AG09319 (cell line): ENCODE results near the gene CASZ1.

ENCODE experiments used
- DNase-seq: peaks from one replicate; pipeline ENCODE4 v3.0.0-alpha.2; 2010; ENCODE audit warnings: low read depth; ENCODE audit errors: extremely low read depth
- CTCF ChIP-seq: IDR thresholded peaks from 2 replicates; pipeline ENCODE4 v1.5.1; 2011; ENCODE audit warnings: low read depth, mild to moderate bottlenecking, inconsistent platforms, low read length, moderate library complexity

Gene CASZ1

DNA sequence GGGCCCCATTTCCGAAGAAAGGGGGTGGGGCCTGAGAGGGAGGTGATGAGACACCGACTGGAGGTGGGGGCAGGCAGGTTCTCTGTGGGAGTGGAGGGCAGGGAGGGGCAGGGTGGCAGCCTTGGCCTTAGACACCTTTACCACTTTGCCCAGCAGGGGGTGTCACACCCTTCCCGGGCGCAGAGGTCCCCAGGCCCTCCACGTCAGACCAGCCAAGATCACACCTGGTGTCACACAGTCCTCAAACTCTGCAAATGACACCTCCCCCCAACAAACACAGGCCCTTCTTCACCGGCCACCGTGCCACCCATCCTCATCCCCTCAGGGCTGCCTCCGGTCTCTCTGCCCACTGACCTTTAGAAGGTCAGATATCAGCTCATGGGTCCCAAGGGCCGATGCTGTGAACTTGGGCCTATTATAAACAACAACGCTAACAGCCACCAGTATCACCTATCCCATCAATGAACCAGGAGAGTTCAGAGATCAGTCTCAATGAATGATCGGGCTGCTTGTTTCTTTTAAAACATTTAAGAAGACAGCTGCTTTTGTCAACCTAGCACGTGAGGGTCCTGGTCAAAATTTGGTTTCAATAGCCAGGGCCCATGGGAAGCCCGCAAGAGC lies 103.9 kb downstream of the CASZ1 start:
- no peak for DNase-seq
- no peak; the same call in 1 of the 2 replicates for TF ChIP-seq CTCF

DNA sequence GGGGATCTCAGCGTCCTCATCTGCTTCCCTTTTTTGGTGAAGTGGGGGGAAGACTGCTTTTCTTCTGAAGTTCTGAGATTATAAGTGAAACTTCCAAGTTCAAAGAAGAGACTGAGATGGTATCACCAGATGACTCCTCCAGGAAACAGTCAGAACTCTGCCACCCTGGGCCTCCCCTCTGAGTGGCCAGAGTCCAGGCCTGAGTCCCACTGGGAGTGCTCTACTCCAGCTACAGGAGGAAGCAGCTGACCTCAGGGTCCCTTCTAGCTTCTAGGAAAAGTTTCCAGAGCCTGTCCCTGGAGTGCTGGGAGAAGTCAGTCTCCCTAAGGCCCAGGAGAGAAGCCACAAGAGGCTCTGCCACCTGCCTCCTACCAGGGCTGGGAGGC lies 104.7 kb downstream of the CASZ1 start:
- DNase-seq: no peak
- no peak for TF ChIP-seq CTCF

DNA sequence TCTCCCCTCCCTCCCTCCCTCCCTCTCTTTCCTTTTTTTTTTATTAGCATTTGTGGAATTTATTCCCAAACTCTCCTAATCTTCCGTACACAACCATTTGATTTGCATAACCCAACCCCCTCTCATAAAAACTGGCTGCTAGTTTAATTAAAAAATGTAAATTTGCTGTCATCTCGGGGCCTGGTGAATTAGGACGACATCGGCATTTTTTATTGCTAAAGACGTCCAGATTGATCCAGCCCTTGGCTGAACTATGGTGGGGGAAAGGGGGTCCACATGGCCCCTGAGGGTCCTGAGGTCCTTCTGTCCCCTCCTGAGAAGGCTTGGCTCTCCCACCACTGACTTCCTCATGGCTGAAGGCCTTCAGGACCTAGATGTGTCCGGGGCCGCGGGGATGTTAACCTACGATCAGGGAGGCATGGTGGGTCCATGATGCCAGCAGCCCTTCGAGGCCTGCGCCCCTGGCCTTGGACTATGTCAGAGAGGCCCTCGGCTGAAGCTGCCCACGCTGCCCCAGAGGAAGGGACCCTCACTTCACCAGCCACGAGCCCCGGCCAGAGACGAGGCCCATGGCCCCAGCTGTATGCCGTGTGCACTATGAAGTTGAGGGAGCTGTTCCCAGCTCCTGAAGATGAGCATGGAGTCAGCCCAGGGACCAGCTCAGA lies 105.2 kb downstream of the CASZ1 start:
- DNase-seq: no peak
- TF ChIP-seq CTCF: no peak

GRCh38 chr1:10690484-10690883 lies 106.0 kb downstream of the CASZ1 start:
- no peak for DNase-seq
- no peak for TF ChIP-seq CTCF

DNA sequence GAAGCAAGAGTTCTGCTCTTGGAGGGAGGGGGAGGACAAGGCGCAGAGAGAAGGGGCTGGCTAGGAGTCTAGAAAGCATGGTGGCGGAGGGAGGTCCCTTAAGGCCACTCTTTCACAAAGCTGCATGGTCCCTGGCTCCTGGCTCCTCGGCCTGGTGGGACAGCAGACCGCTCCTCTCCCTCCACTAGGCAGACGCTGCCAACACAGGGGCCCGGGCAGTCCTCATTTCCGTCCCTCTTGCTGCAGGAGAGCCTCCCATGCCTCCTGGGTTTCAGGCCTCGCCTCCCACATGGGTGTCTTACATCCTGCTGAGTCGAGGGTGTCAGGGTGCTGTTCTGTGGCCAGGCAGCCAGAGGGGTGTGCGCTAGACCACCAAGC lies 108.0 kb downstream of the CASZ1 start:
- no peak for DNase-seq

GRCh38 chr1:10687782-10688408 lies 108.6 kb downstream of the CASZ1 start:
- no peak for TF ChIP-seq CTCF
- no peak for DNase-seq

More for the DNA sequence above, 108.0 kb downstream of the CASZ1 start:
- no peak for TF ChIP-seq CTCF

DNA sequence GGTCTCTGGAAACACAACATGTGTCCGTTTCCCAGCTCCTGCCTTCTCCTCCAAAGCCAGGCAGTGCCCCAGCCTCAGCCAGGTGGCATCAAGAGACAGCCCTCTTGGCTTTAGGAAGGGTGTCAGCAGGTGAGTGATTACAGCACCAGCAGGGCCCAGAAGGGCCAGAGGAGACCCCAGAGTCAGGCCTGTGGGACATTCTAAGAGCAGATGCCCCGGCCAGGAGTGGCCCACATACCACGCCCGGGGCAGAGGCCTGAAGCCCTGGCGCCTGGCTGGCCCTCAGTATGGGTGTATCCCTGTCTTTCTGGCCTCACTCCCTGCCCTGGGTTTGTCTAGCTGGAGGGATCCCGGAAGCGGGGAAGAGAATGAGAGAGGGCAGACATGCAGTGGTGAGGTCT lies 109.2 kb downstream of the CASZ1 start:
- no peak for TF ChIP-seq CTCF
- no peak for DNase-seq
